Right lobe of liver (tissue), 4 donors: ENCODE results near the gene MUC6.

Experiments used
- POLR2A ChIP-seq: fragments of 450-650 bp; IDR thresholded peaks from one replicate; pipeline ENCODE4 v1.6.1; 2017; ENCODE audit warnings: antibody characterized with exemption, mild to moderate bottlenecking
- TF ChIP-seq, protein P1 (sequence below), 4 donors: fragments of 200-600 bp in 3 of 4; fragments of 450-650 bp in 1 of 4; IDR thresholded peaks; one replicate each; pipeline versions ENCODE4 v1.5.1 to v1.8.0; 2016 to 2022; ENCODE audit warnings: antibody characterized with exemption in 4 of 4, mild to moderate bottlenecking in 2 of 4
- donor health status: DM: no; HTN: no; CAD: no.
- donor health status: DM: no; HTN: no; CAD: no.
- donor health status: DM: no; HTN: yes; CAD: no.

DNA sequence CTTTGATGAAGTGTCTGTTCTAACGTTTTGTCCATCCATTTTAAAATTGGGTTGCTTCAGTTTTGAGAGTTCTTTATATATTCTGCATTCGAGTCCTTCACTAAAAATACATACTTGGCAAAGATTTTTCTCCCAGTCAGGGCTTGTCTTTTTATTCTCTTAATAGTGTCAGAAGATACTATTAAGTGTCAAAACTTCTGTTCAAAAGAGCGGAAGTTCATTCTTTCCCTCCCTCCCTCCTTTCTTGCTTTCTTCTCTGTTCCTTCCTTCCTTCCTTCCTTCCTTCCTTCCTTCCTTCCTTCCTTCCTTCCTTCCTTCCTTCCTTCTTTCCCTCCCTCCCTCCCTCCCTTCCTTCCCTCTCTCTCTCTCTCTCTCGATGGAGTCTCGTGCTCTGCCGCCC is 7.6 kb upstream of the MUC6 start:
- TF ChIP-seq, protein P1, sequence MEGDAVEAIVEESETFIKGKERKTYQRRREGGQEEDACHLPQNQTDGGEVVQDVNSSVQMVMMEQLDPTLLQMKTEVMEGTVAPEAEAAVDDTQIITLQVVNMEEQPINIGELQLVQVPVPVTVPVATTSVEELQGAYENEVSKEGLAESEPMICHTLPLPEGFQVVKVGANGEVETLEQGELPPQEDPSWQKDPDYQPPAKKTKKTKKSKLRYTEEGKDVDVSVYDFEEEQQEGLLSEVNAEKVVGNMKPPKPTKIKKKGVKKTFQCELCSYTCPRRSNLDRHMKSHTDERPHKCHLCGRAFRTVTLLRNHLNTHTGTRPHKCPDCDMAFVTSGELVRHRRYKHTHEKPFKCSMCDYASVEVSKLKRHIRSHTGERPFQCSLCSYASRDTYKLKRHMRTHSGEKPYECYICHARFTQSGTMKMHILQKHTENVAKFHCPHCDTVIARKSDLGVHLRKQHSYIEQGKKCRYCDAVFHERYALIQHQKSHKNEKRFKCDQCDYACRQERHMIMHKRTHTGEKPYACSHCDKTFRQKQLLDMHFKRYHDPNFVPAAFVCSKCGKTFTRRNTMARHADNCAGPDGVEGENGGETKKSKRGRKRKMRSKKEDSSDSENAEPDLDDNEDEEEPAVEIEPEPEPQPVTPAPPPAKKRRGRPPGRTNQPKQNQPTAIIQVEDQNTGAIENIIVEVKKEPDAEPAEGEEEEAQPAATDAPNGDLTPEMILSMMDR (IDR thresholded peaks at IDR 0.05): no peak
- no peak for TF ChIP-seq POLR2A
